ENCODE results near the gene P2RX5. TPM values are rescaled to one million over a fixed set of nuclear protein-coding genes. Genes with fewer than 3 reads are reported as not detected.

Gene P2RX5
- total and polyA plus RNA-seq, 10 donors, result 62.5 to 313 (median 152) TPM

DNA sequence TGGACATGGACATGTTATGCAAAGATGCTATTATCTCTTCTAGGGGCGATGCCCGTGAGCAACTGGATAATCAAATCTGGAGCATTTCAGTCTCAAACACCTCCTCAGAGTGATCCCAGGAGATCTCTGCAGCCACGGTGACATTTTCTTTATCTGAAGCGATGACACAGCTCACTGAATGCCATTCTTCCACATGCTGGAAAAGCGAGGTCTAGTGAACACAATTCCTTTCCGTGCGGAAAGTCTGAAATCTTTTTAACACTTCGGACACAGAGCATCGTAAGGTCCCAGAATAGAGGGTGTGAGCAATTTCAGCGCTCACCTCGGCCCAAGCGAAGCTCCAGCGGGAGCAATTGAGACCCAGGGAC is 27.2 kb upstream of the P2RX5 start:
- no peaks in the 10 kb centered on the region for H3K27me3 ChIP-seq (replicated peaks in 1 of 7)
- peaks cover 35 to 92% (median 77%) of the 10 kb centered on the region in 6 donors for H3K4me1 ChIP-seq
- peaks cover 0 to 45% (median 14%) of the 10 kb centered on the region in 6 donors for H3K36me3 ChIP-seq
- intact Hi-C loops (cut with DNase I; ENCODE audit: low total_unique reads), result no loop called here
- TF ChIP-seq, protein P1, sequence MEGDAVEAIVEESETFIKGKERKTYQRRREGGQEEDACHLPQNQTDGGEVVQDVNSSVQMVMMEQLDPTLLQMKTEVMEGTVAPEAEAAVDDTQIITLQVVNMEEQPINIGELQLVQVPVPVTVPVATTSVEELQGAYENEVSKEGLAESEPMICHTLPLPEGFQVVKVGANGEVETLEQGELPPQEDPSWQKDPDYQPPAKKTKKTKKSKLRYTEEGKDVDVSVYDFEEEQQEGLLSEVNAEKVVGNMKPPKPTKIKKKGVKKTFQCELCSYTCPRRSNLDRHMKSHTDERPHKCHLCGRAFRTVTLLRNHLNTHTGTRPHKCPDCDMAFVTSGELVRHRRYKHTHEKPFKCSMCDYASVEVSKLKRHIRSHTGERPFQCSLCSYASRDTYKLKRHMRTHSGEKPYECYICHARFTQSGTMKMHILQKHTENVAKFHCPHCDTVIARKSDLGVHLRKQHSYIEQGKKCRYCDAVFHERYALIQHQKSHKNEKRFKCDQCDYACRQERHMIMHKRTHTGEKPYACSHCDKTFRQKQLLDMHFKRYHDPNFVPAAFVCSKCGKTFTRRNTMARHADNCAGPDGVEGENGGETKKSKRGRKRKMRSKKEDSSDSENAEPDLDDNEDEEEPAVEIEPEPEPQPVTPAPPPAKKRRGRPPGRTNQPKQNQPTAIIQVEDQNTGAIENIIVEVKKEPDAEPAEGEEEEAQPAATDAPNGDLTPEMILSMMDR (IDR thresholded peaks at IDR 0.05 in 8 of 11, conservative IDR thresholded peaks at IDR 0.05 in 3 of 11), result no peak
- TF ChIP-seq POLR2AphosphoS5 (IDR thresholded peaks at IDR 0.05) (no peak), POLR2A (IDR thresholded peaks at IDR 0.05) (no peak)
- no peaks in the 10 kb centered on the region for H3K9me3 ChIP-seq
- H3K4me3 ChIP-seq, result peak overlapping the region; percentile 76 to 99 (median 94)
- WGBS, 5 donors, result 3 to 8% (median 4%) methylated on average over 11 to 13 of the region's 13 CpGs
- no peak for DNase-seq
- peak overlapping the region; percentile 81 to 95 (median 90) for H3K27ac ChIP-seq

DNA sequence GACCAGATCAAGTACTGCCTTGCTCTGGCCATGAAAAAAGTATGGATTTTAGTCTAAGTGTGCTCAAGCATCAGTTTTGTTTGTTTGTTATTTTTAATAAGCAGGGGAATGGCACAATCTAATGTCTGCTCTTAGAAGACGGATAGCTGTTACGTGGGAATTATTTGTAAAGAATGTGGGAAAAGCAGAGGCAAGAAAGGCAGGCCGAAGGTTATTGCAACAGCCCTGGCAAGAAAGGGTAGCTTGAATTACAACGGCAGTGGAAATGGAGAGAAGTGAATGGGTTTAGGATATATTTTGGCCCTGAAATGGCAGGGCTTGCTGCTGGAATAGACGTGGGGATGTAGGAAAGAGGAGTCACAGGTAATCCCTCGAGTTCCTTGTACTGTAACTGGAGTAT is 26.8 kb upstream of the P2RX5 start:
- no peaks in the 10 kb centered on the region for H3K27me3 ChIP-seq (replicated peaks in 1 of 7)
- H3K4me1 ChIP-seq, result peaks cover 35 to 96% (median 77%) of the 10 kb centered on the region in 6 donors
- no peak for DNase-seq
- peak overlapping the region; percentile 76 to 99 (median 94) for H3K4me3 ChIP-seq
- H3K36me3 ChIP-seq, result peaks cover 0 to 45% (median 19%) of the 10 kb centered on the region in 6 donors
- no peaks in the 10 kb centered on the region for H3K9me3 ChIP-seq
- intact Hi-C loops (cut with DNase I; ENCODE audit: low total_unique reads), result no loop called here
- TF ChIP-seq POLR2A (IDR thresholded peaks at IDR 0.05), result no peak
- TF ChIP-seq, protein P1 (IDR thresholded peaks at IDR 0.05 in 8 of 11, conservative IDR thresholded peaks at IDR 0.05 in 3 of 11), result no peak
- no peak for TF ChIP-seq POLR2AphosphoS5 (IDR thresholded peaks at IDR 0.05)
- H3K27ac ChIP-seq, result peak overlapping the region in 6 of 8 donors; percentile 81 to 95 (median 92)
- 33 to 41% (median 38%) methylated on average over 6 of the region's 6 CpGs for WGBS, 5 donors

DNA sequence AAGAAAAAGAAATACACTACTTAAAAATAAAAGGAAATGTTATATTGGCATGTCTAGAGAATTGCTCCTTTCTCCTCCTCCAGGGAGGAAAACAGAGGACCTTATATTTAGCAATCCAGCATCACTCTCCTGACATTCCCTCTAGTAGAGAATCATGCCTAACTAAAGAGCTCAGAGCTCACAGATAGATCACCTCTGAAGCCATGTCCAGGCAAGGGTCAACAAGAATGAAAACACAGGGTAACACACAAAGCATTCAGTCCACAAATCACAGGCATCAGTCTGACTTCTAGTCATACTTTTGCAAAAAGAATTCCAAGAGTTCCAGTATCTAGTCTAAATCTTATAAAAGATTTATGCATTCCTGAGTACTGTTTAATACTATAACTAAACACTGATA is 23.3 kb upstream of the P2RX5 start:
- peaks cover 0 to 77% (median 52%) of the 10 kb centered on the region in 6 donors for H3K36me3 ChIP-seq
- peak overlapping the region in 5 of 8 donors; percentile 42 to 86 (median 59) for H3K27ac ChIP-seq
- no peaks in the 10 kb centered on the region for H3K9me3 ChIP-seq

DNA sequence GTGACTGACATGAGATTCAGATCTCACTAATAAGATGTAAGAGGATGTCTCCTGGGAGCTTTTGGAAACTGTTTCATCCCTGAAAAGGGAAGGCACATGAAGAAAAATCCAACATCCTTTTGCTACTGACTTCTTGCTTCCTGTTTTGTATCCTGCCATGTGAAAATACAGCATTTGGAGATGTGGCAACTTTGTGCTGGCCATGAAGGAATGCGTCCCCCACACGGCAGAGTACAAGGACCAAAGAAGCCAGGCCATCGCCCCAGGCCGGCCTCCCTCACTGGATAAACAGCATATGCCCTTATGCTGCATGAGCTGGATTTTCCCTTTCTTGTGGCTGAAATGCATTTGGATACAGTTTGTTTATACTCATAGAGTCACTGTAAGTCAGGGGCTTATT is 22.2 kb upstream of the P2RX5 start:
- Histone ChIP-seq H3K9me3 (no peaks in the 10 kb centered on the region), H3K36me3 (peaks cover 0 to 86% (median 59%) of the 10 kb centered on the region in 6 donors), H3K4me3 (no peak overlapping the region), H3K27me3 (replicated peaks in 1 of 7) (no peaks in the 10 kb centered on the region), H3K4me1 (peaks cover 29 to 94% (median 51%) of the 10 kb centered on the region in 6 donors), H3K27ac (peak overlapping the region in 2 of 8 donors; percentile 5 to 48)
- no peak for TF ChIP-seq POLR2A (IDR thresholded peaks at IDR 0.05)
- TF ChIP-seq POLR2AphosphoS5 (IDR thresholded peaks at IDR 0.05), result peak in 1 of 3 donors; percentile 13
- TF ChIP-seq, protein P1 (IDR thresholded peaks at IDR 0.05 in 8 of 11, conservative IDR thresholded peaks at IDR 0.05 in 3 of 11), result no peak
- intact Hi-C loops (cut with DNase I; ENCODE audit: low total_unique reads), result no loop called here
- DNase-seq, result no peak
- 67 to 93% (median 78%) methylated on average over 4 of the region's 4 CpGs for WGBS, 5 donors

More for the DNA sequence above, 23.3 kb upstream of the P2RX5 start:
- no peak for TF ChIP-seq POLR2A (IDR thresholded peaks at IDR 0.05)
- TF ChIP-seq, protein P1 (IDR thresholded peaks at IDR 0.05 in 8 of 11, conservative IDR thresholded peaks at IDR 0.05 in 3 of 11), result no peak
- no peak for TF ChIP-seq POLR2AphosphoS5 (IDR thresholded peaks at IDR 0.05)
- Histone ChIP-seq H3K4me3 (no peak overlapping the region), H3K27me3 (replicated peaks in 1 of 7) (no peaks in the 10 kb centered on the region), H3K4me1 (peaks cover 31 to 90% (median 54%) of the 10 kb centered on the region in 6 donors)
- no peak for DNase-seq
- intact Hi-C loops (cut with DNase I; ENCODE audit: low total_unique reads), result no loop called here

Measured in spleen (tissue), 11 donors.